ENCODE results near the gene HVCN1.

GRCh38 chr12:110637869-110638441 lies 51.0 kb downstream of the HVCN1 start:
- TF ChIP-seq CTCF (IDR thresholded peaks at IDR 0.05) (no peak), POLR2A (IDR thresholded peaks at IDR 0.05) (no peak)

Data from thyroid gland (tissue), 4 donors.